ENCODE measurements around the gene FHIP2A. TPM values are rescaled to one million over a fixed set of nuclear protein-coding genes. Genes with fewer than 3 reads are reported as not detected.

FHIP2A gene
- total RNA-seq, 1 donor = 49.6 TPM

DNA sequence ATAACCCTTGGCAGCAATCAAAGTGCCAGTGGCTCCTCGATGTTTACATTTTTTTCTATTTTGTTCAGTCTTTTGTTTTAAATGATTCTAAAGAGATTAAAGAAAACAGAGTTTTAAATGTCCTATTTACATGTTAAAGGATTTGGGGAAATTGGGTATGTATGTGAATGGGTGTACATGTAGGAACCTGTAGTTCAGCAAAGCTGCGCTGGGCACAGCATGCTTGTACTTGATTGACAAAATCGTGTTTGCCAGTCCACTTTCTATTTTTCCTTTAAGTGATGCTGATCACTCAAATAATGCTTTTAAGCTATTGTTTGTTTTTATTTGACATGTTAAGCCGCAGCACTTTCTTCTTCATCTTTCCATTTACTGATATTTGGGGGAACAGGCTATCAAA lies 40.9 kb downstream of the FHIP2A start:
- Histone ChIP-seq H3K9me3 (ENCODE audit: low read depth, low read length) (no peaks in the 10 kb centered on the region), H3K27ac (ENCODE audit: low read depth, low read length) (no peak overlapping the region), H3K4me2 (ENCODE audit: insufficient read depth, low read length) (no peak overlapping the region), H4K20me1 (ENCODE audit: insufficient read depth, low read length) (no peaks in the 10 kb centered on the region), H3K4me3 (ENCODE audit: insufficient read depth, low read length) (no peak overlapping the region), H3K36me3 (ENCODE audit: insufficient read depth, low read length) (peaks cover 69% of the 10 kb centered on the region), H3K79me2 (ENCODE audit: insufficient read depth, low read length) (peaks cover 37% of the 10 kb centered on the region), H3K27me3 (ENCODE audit: insufficient read depth, low read length) (no peaks in the 10 kb centered on the region), H3K4me1 (ENCODE audit: insufficient read depth, low read length) (peaks cover 7% of the 10 kb centered on the region), H2AFZ (ENCODE audit: low read length) (no peak overlapping the region)
- no peak for DNase-seq (ENCODE audit: insufficient read length, low spot score, missing footprints)
- TF ChIP-seq, protein P1, sequence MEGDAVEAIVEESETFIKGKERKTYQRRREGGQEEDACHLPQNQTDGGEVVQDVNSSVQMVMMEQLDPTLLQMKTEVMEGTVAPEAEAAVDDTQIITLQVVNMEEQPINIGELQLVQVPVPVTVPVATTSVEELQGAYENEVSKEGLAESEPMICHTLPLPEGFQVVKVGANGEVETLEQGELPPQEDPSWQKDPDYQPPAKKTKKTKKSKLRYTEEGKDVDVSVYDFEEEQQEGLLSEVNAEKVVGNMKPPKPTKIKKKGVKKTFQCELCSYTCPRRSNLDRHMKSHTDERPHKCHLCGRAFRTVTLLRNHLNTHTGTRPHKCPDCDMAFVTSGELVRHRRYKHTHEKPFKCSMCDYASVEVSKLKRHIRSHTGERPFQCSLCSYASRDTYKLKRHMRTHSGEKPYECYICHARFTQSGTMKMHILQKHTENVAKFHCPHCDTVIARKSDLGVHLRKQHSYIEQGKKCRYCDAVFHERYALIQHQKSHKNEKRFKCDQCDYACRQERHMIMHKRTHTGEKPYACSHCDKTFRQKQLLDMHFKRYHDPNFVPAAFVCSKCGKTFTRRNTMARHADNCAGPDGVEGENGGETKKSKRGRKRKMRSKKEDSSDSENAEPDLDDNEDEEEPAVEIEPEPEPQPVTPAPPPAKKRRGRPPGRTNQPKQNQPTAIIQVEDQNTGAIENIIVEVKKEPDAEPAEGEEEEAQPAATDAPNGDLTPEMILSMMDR (IDR thresholded peaks at IDR 0.05; ENCODE audit: extremely low read depth, low read depth, low read length) = no peak

GRCh38 chr10:114867365-114867764 lies 45.8 kb downstream of the FHIP2A start:
- Histone ChIP-seq H3K36me3 (ENCODE audit: insufficient read depth, low read length) (peaks cover 23% of the 10 kb centered on the region), H2AFZ (ENCODE audit: low read length) (no peak overlapping the region), H3K27me3 (ENCODE audit: insufficient read depth, low read length) (no peaks in the 10 kb centered on the region), H4K20me1 (ENCODE audit: insufficient read depth, low read length) (no peaks in the 10 kb centered on the region), H3K4me2 (ENCODE audit: insufficient read depth, low read length) (no peak overlapping the region), H3K79me2 (ENCODE audit: insufficient read depth, low read length) (peaks cover 6% of the 10 kb centered on the region), H3K27ac (ENCODE audit: low read depth, low read length) (no peak overlapping the region), H3K9me3 (ENCODE audit: low read depth, low read length) (no peaks in the 10 kb centered on the region), H3K4me1 (ENCODE audit: insufficient read depth, low read length) (peaks cover 28% of the 10 kb centered on the region), H3K4me3 (ENCODE audit: insufficient read depth, low read length) (no peak overlapping the region)
- no peak for DNase-seq (ENCODE audit: insufficient read length, low spot score, missing footprints)
- TF ChIP-seq, protein P1 (IDR thresholded peaks at IDR 0.05; ENCODE audit: extremely low read depth, low read depth, low read length) = no peak

DNA sequence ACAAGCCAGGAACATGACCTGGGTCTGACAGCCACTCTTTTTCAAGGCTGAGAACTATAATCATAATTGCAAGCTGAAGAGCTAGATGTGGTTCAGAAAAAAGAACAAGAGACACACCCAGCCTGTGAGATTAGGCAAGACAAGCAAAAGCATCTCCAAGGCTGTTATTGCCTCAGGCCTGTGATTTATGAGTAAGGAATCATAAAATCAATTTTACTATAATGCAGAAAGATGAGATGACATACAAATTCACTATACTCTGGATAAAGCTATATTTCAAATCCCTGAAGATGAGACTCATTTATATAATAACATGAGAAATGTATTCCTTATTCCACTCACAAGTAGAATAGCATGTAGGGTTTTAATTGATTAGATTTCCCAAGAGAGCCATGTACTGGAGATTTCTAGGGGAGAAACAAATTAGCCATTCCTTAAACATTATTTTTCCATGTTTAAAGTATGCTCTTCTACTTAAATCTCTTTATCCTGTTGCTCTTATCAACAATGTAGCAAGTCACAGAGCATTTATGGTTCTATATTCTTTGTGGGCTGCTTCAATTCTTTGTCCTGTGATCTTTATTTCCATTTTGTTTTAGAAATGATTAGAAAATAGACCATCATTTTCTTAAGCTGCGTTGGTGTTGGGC lies 47.4 kb downstream of the FHIP2A start:
- Histone ChIP-seq H3K4me2 (ENCODE audit: insufficient read depth, low read length) (peak overlapping the region; percentile 61), H3K4me3 (ENCODE audit: insufficient read depth, low read length) (no peak overlapping the region), H3K27ac (ENCODE audit: low read depth, low read length) (peak overlapping the region; percentile 93), H4K20me1 (ENCODE audit: insufficient read depth, low read length) (no peaks in the 10 kb centered on the region), H2AFZ (ENCODE audit: low read length) (no peak overlapping the region), H3K79me2 (ENCODE audit: insufficient read depth, low read length) (no peaks in the 10 kb centered on the region), H3K27me3 (ENCODE audit: insufficient read depth, low read length) (no peaks in the 10 kb centered on the region), H3K36me3 (ENCODE audit: insufficient read depth, low read length) (peaks cover 13% of the 10 kb centered on the region), H3K9me3 (ENCODE audit: low read depth, low read length) (no peaks in the 10 kb centered on the region), H3K4me1 (ENCODE audit: insufficient read depth, low read length) (peaks cover 36% of the 10 kb centered on the region)
- DNase-seq (ENCODE audit: insufficient read length, low spot score, missing footprints) = peak; percentile 59
- TF ChIP-seq, protein P1 (IDR thresholded peaks at IDR 0.05; ENCODE audit: extremely low read depth, low read depth, low read length) = no peak

DNA sequence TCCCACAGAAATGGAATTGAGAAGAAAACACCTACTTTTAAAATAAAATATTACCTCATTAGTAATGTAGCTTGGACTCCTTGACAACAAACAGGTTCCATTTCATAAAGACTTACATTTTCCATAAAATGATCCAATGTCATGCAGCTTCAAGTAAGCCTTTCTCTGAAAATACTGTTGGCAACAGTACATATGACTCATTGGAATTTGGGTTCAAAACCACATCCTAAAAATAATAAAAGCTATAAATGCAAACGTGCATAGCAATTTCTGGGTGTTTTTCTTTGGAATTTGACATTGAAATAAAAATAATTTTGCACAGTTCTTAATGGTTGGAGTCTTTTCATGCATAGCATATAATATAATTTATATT lies 47.9 kb downstream of the FHIP2A start:
- H3K4me3 ChIP-seq (ENCODE audit: insufficient read depth, low read length) = no peak overlapping the region

More for the DNA sequence above, 47.9 kb downstream of the FHIP2A start:
- Histone ChIP-seq H3K4me2 (ENCODE audit: insufficient read depth, low read length) (peak overlapping the region; percentile 61), H3K4me1 (ENCODE audit: insufficient read depth, low read length) (peaks cover 36% of the 10 kb centered on the region), H3K36me3 (ENCODE audit: insufficient read depth, low read length) (peaks cover 8% of the 10 kb centered on the region), H2AFZ (ENCODE audit: low read length) (no peak overlapping the region), H3K79me2 (ENCODE audit: insufficient read depth, low read length) (no peaks in the 10 kb centered on the region), H3K9me3 (ENCODE audit: low read depth, low read length) (no peaks in the 10 kb centered on the region), H4K20me1 (ENCODE audit: insufficient read depth, low read length) (no peaks in the 10 kb centered on the region), H3K27ac (ENCODE audit: low read depth, low read length) (peak overlapping the region; percentile 93), H3K27me3 (ENCODE audit: insufficient read depth, low read length) (no peaks in the 10 kb centered on the region)
- TF ChIP-seq, protein P1 (IDR thresholded peaks at IDR 0.05; ENCODE audit: extremely low read depth, low read depth, low read length) = no peak
- DNase-seq (ENCODE audit: insufficient read length, low spot score, missing footprints) = no peak
